AG04450 (cell line): ENCODE data around the gene GBX1. TPM values are rescaled to one million over a fixed set of nuclear protein-coding genes. Genes with fewer than 3 reads are reported as not detected.

Source experiments
- CTCF ChIA-PET: fragments of 300-600, 350-600 bp; formaldehyde crosslinking; extraction: SDS; loops from one replicate; lab custom pipeline; 2022; ENCODE audit warnings: antibody characterized with exemption, inconsistent platforms; lab: Charles Lee
- POLR2A ChIA-PET: fragments of 350-600 bp; formaldehyde crosslinking; extraction: SDS; loops from one replicate; lab custom pipeline; 2021; ENCODE audit warnings: antibody characterized with exemption, inconsistent platforms; lab: Yijun Ruan, JAX
- DNase-seq: peaks from one replicate; pipeline ENCODE4 v3.0.0-alpha.2; 2011; ENCODE audit warnings: low read depth, low spot score
- H3K27ac ChIP-seq: one replicate; pipeline ENCODE4 v1.5.1; 2012; ENCODE audit warnings: low read depth, low read length, control low read depth
- H3K27me3 ChIP-seq: one replicate; pipeline ENCODE4 v1.6.0; 2012; ENCODE audit warnings: low read length; ENCODE audit not compliant: control insufficient read depth, insufficient read depth
- H3K4me3 ChIP-seq: 2 replicates; pipeline ENCODE4 v1.5.1; 2011; ENCODE audit warnings: mild to moderate bottlenecking, low read depth, low read length, control low read depth
- H3K9me3 ChIP-seq: 2 replicates; pipeline ENCODE4 v1.5.1; 2012; ENCODE audit warnings: low read length; ENCODE audit not compliant: control insufficient read depth, insufficient read depth
- CTCF ChIP-seq: IDR thresholded peaks from 2 replicates; pipeline ENCODE4 v1.5.1; 2011; ENCODE audit warnings: low read depth, low read length, control low read depth, inconsistent platforms
- polyA plus RNA-seq: library from polyadenylated mRNA; depleted of rRNA; stranded (reverse); fragments of >200 nt; gene quantifications from 2 replicates; pipeline ENCODE4 v1.2.3, GENCODE V29; 2011; rRNA removed

The GBX1 gene
- polyA plus RNA-seq, 1 experiment, result not detected

DNA sequence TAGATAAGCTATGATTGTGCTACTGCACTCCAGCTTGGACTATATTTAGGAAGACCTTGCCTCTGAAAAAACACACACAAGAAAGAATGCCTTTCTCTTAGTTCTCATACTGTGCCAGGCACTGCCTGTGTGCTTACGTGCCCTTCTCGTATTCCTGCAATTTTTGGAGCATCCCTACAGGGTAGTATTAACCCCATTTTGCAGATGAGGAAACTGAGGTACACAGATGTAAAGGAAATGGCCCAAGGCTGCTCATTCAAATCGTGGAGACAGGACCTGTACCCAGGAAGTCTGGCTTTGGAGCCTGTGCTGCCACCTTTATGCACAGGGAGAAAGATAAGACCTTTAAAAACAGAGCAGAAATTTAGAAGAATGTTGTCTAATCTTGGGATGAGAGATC lies 64.5 kb downstream of the GBX1 start:
- Histone ChIP-seq H3K27ac (no peak overlapping the region), H3K9me3 (no peaks in the 10 kb centered on the region), H3K27me3 (no peaks in the 10 kb centered on the region), H3K4me3 (no peak overlapping the region)
- TF ChIP-seq CTCF, result no peak
- ChIA-PET CTCF (interaction anchor here (1.9 to 2.3 kb wide), 3 partner anchors 8 to 43 kb away, joined by 5 to 13 read pairs (median 12); no protein-coding TSS in a partner anchor), POLR2A (no interaction called here)
- DNase-seq, result no peak

- DNase-seq, result no peak
- CTCF ChIA-PET, result interaction anchor here (0.6 to 2.3 kb wide), 6 partner anchors 9 to 42 kb away, joined by 3 to 13 read pairs (median 5); no protein-coding TSS in a partner anchor
- Histone ChIP-seq H3K27ac (no peak overlapping the region), H3K9me3 (no peaks in the 10 kb centered on the region), H3K27me3 (no peaks in the 10 kb centered on the region), H3K4me3 (no peak overlapping the region)
- TF ChIP-seq CTCF, result no peak
- POLR2A ChIA-PET, result no interaction called here
These were observed 65.7 kb downstream of the GBX1 start for GRCh38 chr7:151101621-151102396.

DNA sequence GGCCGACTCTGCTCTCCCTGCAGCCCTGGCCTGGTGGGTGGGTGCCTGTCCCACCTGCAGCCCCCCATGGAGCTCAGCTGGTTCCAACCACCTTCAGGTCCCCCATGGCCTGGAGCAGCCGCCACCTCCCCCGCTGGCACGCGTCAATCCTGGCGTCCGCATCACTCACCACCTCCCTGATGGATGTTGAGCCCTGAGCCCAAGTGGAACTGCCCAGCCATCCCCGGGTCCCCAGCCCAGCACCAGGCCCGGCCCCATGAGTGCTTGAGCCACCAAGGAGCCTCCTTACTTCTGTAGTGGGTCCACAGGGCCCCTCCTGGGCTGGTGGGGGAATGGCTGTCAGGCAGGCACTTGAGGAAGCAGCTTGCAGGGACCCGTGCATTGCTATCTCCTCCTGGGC lies 66.6 kb downstream of the GBX1 start:
- Histone ChIP-seq H3K27me3 (no peaks in the 10 kb centered on the region), H3K27ac (no peak overlapping the region), H3K4me3 (no peak overlapping the region), H3K9me3 (no peaks in the 10 kb centered on the region)
- CTCF ChIA-PET, result interaction anchor here (1.5 kb wide), 1 partner anchor 10 kb away, joined by 5 read pairs; no protein-coding TSS in a partner anchor
- TF ChIP-seq CTCF, result no peak
- POLR2A ChIA-PET, result no interaction called here
- no peak for DNase-seq

DNA sequence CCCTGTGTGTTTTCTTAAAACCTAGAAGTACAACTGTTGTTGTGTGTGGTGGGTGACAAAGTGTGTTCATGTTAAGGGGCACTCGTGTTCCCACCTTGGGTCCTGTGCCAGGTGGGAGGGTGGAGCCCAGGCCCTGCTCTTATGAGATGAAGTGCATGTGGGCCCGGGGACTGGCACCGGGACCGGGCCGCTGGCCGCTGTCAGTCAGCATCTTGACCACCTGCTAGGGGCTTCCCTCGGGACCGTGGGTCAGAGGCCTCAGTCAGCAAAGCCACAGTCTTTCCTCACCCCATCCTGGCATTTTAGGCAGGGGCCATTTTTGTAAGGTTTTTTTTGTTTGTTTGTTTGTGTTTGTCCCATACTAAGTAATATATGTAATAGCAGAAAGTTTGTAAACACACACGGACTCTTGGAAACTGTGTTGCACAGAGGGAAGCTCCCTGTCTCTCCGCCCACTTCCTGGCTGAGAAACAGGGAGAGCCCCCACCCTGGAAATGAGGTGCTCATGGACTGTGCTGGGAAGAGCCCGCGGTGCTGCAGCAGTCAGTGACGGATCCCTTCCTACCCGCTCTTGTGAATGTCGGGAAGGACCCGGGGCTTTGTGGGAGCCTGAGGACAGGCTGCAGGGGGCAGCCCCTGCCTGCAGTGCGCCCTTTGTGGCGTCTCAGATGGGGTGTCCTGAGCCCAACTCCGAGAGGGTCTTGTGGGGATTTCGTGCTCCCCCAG lies 67.8 kb downstream of the GBX1 start:
- ChIA-PET CTCF (interaction anchor here (0.6 kb wide), 1 partner anchor 42 kb away, joined by 6 read pairs; no protein-coding TSS in a partner anchor), POLR2A (no interaction called here)
- no peak for DNase-seq
- Histone ChIP-seq H3K27me3 (no peaks in the 10 kb centered on the region), H3K27ac (no peak overlapping the region), H3K9me3 (no peaks in the 10 kb centered on the region), H3K4me3 (no peak overlapping the region)
- TF ChIP-seq CTCF, result no peak

Other genes with a start within 250 kb of the GBX1 start
- gene KCNH2, start 189.4 kb downstream of the GBX1 start, polyA plus RNA-seq, result 1.3 and 2.0 TPM in 2 replicates
- gene NOS3, start 176.7 kb downstream of the GBX1 start, polyA plus RNA-seq, result 0.60 and 1.5 TPM in 2 replicates
- 0.02 and 0.06 TPM in 2 replicates for gene ATG9B, start 143.2 kb downstream of the GBX1 start, polyA plus RNA-seq
- 10.7 and 13.7 TPM in 2 replicates for gene ABCB8, start 139.2 kb downstream of the GBX1 start, polyA plus RNA-seq
- gene ASIC3, start 119.2 kb downstream of the GBX1 start, polyA plus RNA-seq, result 0.07 and 0.11 TPM in 2 replicates
- gene CDK5, start 109.8 kb downstream of the GBX1 start, polyA plus RNA-seq, result 23.8 and 27.2 TPM in 2 replicates
- 40.5 and 41.0 TPM in 2 replicates for gene SLC4A2, start 108.1 kb downstream of the GBX1 start, polyA plus RNA-seq
- 44.1 and 59.9 TPM in 2 replicates for gene FASTK, start 86.9 kb downstream of the GBX1 start, polyA plus RNA-seq
- 9.7 and 11.3 TPM in 2 replicates for gene TMUB1, start 84.2 kb downstream of the GBX1 start, polyA plus RNA-seq
- 41.6 and 44.6 TPM in 2 replicates for gene AGAP3, start 81.2 kb downstream of the GBX1 start, polyA plus RNA-seq
- not detected in 2 replicates for gene ASB10, start 19.6 kb upstream of the GBX1 start, polyA plus RNA-seq
- gene H2BK1, start 42.8 kb upstream of the GBX1 start, polyA plus RNA-seq, result not detected in 2 replicates
- gene ABCF2, start 59.5 kb upstream of the GBX1 start, polyA plus RNA-seq, result 31.0 and 39.0 TPM in 2 replicates
- 32.9 and 42.2 TPM in 2 replicates for gene CHPF2, start 64.8 kb upstream of the GBX1 start, polyA plus RNA-seq
- gene SMARCD3, start 81.0 kb upstream of the GBX1 start, polyA plus RNA-seq, result 39.2 and 47.7 TPM in 2 replicates
- 42.7 and 64.1 TPM in 2 replicates for gene NUB1, start 174.1 kb upstream of the GBX1 start, polyA plus RNA-seq
- 0.15 and 0.17 TPM in 2 replicates for gene WDR86, start 242.3 kb upstream of the GBX1 start, polyA plus RNA-seq